Subcutaneous abdominal adipose tissue (tissue), 5 donors: Measurements from ENCODE around the gene NDUFS1.
"Not testable (repeated sequence)": the region's sequence is repeated elsewhere in the genome, so short reads cannot be mapped to it uniquely, and the experiment has no call there.

Experiments
- H3K27ac ChIP-seq: one replicate; pipeline ENCODE4 v1.7.0; 2013; ENCODE audit warnings: low read depth, mild to moderate bottlenecking, inconsistent platforms, low read length, moderate library complexity
- H3K27me3 ChIP-seq, 5 donors: one replicate each; pipeline ENCODE4 v1.7.0; 2013; ENCODE audit warnings: low read length in 5 of 5, inconsistent platforms in 1 of 5; ENCODE audit not compliant: control insufficient read depth in 5 of 5, insufficient read depth in 4 of 5
- H3K36me3 ChIP-seq, 5 donors: one replicate each; pipeline ENCODE4 v1.7.0; 2013; ENCODE audit warnings: low read length in 5 of 5; ENCODE audit not compliant: control insufficient read depth in 5 of 5, insufficient read depth in 5 of 5
- H3K4me1 ChIP-seq, 5 donors: one replicate each; pipeline ENCODE4 v1.7.0; 2013; ENCODE audit warnings: low read length in 5 of 5, mild to moderate bottlenecking in 3 of 5, moderate library complexity in 1 of 5; ENCODE audit not compliant: control insufficient read depth in 5 of 5, insufficient read depth in 5 of 5
- H3K4me3 ChIP-seq, 5 donors: one replicate each; pipeline ENCODE4 v1.7.0; 2013; ENCODE audit warnings: low read length in 5 of 5, low read depth in 1 of 5
- H3K9ac ChIP-seq, 5 donors: one replicate each; pipeline ENCODE4 v1.7.0; 2013; ENCODE audit warnings: low read length in 5 of 5, mild to moderate bottlenecking in 4 of 5, moderate library complexity in 3 of 5
- H3K9me3 ChIP-seq, 5 donors: one replicate each; pipeline ENCODE4 v1.7.0; 2013; ENCODE audit warnings: low read length in 5 of 5; ENCODE audit not compliant: control insufficient read depth in 5 of 5
- donor health status: healthy.
- donor health status: healthy.
- donor health status: healthy.
- donor health status: healthy.
- donor health status: healthy.

The NDUFS1 gene

DNA sequence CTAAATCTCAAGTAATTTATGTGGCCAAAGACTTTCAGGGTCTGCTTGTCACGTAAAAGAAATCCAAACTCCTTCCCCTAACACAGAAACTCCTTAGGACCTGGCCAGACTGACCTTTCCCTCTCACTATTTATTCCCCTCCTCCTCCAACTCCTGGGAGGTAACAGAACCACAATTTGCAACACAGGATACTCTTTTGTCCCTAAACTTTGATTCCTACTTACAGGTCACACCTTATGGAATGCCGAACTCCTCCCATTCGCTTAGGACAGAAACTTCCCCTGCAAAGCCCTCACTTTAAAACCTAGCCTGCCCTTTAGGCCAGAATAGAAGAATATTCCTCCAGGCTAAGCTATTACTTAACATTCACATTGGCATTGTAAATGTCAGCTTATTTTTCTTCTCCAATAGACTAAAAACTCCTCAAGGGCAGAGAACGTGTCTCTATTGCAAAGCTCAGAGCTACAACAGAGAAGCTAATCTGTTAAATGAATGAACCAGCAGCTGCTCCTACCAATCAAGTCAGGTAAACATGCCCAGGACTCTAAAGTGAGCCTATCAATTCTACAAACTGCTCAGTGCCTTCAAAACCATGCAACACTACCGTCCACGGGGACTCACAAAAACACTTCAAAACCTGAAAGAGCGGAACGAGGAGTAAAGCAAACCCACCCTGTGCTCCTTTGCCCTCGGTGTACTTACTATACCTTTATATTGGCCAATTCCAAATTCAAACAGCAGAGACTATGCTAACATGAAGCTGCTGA lies 79.4 kb downstream of the NDUFS1 start:
- no peaks in the 10 kb centered on the region for H3K27me3 ChIP-seq
- no peak overlapping the region for H3K27ac ChIP-seq
- peaks cover 3 to 18% (median 10%) of the 10 kb centered on the region in 5 donors for H3K4me1 ChIP-seq
- H3K9ac ChIP-seq = peak overlapping the region in 1 of 5 donors; percentile 4
- H3K36me3 ChIP-seq = no peaks in the 10 kb centered on the region
- H3K4me3 ChIP-seq = no peak overlapping the region
- no peaks in the 10 kb centered on the region for H3K9me3 ChIP-seq

GRCh38 chr2:206077879-206078278 lies 81.4 kb downstream of the NDUFS1 start:
- not testable (repeated sequence) for H3K36me3 ChIP-seq, H3K27me3 ChIP-seq, H3K4me1 ChIP-seq, H3K4me3 ChIP-seq, H3K27ac ChIP-seq, H3K9ac ChIP-seq, H3K9me3 ChIP-seq

GRCh38 chr2:206075113-206075512 lies 84.1 kb downstream of the NDUFS1 start:
- Histone ChIP-seq H3K4me3 (no peak overlapping the region), H3K4me1 (peaks cover 0 to 10% (median 5%) of the 10 kb centered on the region in 5 donors), H3K36me3 (peaks cover 0 to 4% (median 0%) of the 10 kb centered on the region in 5 donors), H3K27ac (no peak overlapping the region), H3K9ac (no peak overlapping the region), H3K27me3 (no peaks in the 10 kb centered on the region), H3K9me3 (no peaks in the 10 kb centered on the region)

DNA sequence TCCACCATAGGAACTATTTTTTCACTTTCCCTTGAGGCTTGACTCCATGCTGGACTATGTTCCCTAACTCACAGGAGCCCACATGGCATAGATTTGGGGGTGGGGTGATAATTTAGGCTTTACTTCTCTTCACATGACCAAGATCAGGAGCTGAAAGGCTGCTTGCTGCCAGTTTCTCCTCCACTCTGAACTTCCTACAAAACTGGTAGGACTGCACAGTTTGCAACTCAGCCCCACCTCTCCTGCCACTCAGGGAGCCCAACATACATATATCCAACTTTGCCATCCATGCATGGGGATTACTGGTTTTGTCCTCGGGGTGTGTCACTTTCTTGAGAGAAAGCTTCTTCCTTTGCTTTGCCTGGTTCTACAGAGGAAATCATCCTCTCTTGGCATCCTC lies 87.4 kb downstream of the NDUFS1 start:
- Histone ChIP-seq H3K9ac (no peak overlapping the region), H3K36me3 (peaks cover 0 to 4% (median 0%) of the 10 kb centered on the region in 5 donors), H3K9me3 (no peaks in the 10 kb centered on the region), H3K27me3 (no peaks in the 10 kb centered on the region), H3K4me1 (peaks cover 0 to 5% (median 0%) of the 10 kb centered on the region in 5 donors), H3K4me3 (no peak overlapping the region), H3K27ac (no peak overlapping the region)

DNA sequence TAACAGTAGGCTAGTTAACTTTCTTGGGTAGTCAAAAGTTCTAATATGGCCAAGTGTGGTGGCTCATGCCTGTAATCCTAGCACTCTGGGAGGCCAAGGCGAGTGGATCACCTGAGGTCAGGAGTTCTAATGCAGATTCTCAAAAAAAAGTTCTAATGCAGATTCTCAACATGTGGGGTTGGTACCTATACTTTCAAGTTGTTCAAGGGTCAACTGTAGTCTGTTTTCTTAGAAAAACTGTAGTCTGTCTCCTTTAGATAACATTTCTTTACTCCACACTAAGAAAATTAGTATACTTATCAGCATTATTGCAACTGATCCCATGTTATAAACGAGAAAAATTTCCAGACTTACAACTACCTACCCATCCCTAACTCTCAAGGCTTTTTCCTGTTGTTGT lies 89.8 kb downstream of the NDUFS1 start:
- Histone ChIP-seq H3K9ac (no peak overlapping the region), H3K9me3 (no peaks in the 10 kb centered on the region), H3K36me3 (peaks cover 0 to 4% (median 0%) of the 10 kb centered on the region in 5 donors), H3K27ac (no peak overlapping the region), H3K4me1 (peaks cover 0 to 5% (median 0%) of the 10 kb centered on the region in 5 donors), H3K4me3 (no peak overlapping the region), H3K27me3 (no peaks in the 10 kb centered on the region)

GRCh38 chr2:206068207-206068606 lies 91.0 kb downstream of the NDUFS1 start:
- Histone ChIP-seq H3K36me3 (peaks cover 0 to 1% (median 0%) of the 10 kb centered on the region in 5 donors), H3K27ac (no peak overlapping the region), H3K4me1 (peaks cover 0 to 5% (median 0%) of the 10 kb centered on the region in 5 donors), H3K27me3 (no peaks in the 10 kb centered on the region), H3K4me3 (no peak overlapping the region), H3K9ac (no peak overlapping the region), H3K9me3 (no peaks in the 10 kb centered on the region)
